NCI-H1436 (cell line): ENCODE measurements around the gene SP100.
"Not testable (repeated sequence)": the region's sequence is repeated elsewhere in the genome, so short reads cannot be mapped to it uniquely, and the experiment has no call there.

Experiments used
- DNase-seq: peaks from one replicate; lab custom pipeline; 2025; lab: John Stamatoyannopoulos, UW

SP100 gene

DNA sequence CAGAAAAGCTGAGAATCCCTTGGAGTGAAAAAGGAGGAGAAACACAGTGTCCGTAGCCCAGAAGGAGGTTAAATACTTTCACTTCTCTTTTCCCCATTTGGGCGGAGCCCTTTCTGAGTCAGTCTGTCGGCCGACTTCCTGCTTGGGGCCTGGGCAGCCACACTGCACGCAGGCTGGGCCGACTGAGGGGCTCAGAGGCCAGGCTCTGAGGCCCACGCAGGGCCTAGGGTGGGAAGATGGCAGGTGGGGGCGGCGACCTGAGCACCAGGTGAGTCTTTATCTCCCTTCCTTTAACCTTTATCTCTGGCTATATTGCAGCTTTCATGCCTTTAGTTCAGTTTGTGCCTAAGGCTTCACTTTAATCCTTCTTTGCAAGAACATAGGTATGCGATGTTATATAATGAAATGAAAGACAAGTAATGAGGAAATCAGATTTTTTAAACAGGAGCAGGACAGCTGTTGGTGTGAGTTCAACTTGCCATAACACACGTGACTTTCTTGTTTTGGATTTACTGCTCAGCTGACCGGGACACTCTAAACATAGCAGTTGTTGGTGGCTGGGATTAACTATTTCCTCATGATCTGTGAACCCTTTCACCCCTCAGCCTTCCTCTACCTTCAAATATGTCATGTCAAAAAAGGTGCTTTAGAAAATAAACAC, at the start of gene SP100:
Gene SP100, plus strand, starts transcription at position 141 of the 661 bp plus-strand sequence. Its CDS starts 96 bp downstream, at position 237.
- DNase-seq = no peak

DNA sequence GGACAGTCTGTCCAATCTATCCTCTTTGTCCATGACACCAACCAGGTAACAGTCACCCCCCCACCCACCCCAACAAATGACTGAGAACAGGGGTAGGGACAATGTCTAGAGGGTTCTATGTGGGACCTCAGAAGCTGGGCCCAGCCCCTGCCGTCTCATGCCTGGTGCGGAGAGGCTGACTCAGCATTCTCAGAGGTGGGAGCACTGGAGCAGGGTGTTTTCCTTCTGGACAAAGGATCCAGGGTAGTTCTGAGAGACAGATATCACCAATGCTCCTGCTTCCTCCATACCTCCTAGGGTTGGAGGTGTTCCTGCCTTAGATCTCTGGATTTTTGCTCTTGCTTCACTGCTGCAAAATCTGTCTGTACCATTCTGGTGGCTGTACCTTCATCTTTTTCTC, 33.9 kb upstream of the SP100 start:
- no peak for DNase-seq

- DNase-seq = no peak
Measured at GRCh38 chr2:230383453-230383852, 32.5 kb upstream of the SP100 start.

- no peak for DNase-seq
Measured at GRCh38 chr2:230384986-230385385, 31.0 kb upstream of the SP100 start.

- DNase-seq = no peak
Measured at GRCh38 chr2:230394301-230394700, 21.7 kb upstream of the SP100 start.

DNA sequence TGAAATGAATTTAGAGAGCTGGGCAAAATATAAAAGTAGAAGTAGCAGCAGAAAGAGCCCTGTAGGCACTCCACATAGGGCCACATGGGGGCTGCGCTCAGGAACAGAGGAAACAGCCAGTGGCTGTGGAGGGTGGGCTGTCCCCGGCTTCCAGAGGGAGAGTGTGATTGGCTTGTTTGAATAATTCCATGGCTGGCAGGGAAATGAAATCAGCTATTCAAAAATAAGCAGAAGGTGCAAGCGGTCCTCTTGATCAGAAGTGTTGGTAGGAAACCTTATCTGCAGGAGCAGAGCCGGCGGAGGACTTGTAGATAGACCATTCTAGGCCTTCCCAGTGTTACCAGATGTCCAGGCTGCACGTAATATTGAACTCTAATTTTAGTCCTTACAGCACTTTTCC, 17.3 kb upstream of the SP100 start:
- DNase-seq = not testable (repeated sequence)

DNA sequence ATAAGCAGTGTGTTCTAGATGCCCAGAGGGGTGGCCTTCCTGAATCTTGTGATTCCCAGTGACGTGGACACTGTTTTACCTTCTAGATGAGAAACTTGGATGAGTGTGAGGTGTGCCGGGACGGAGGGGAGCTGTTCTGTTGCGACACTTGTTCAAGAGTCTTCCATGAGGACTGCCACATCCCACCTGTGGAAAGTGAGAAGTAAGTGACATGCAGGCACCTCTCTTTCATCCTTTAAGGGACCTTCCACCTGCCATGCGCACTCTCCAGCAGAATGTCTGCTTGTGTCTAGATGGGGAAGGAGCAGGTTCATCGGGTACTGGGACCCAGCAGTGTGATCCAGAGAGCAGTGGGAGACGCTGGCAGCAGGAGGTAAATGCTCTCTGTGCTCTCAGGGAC, 16.0 kb upstream of the SP100 start:
- DNase-seq = no peak

DNA sequence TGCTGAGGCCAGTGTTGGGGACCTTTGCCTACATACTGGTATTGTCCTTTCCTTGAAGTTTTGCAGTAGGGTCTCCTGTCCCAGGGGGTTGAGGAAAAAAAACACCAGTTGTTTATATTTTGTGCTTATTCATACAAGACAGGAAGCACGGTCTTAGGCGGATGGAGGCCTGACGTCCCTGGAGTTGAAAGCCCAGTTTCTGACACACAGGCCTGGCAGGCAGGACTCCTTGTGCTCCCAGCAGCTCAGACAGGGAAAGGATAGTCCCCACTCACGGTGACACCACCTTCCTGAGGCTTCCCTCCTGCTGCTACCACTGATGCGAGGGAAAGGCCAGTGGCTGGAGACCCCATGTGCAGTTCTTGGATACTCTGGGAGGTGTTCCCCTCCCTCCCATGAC, 15.5 kb upstream of the SP100 start:
- no peak for DNase-seq

DNA sequence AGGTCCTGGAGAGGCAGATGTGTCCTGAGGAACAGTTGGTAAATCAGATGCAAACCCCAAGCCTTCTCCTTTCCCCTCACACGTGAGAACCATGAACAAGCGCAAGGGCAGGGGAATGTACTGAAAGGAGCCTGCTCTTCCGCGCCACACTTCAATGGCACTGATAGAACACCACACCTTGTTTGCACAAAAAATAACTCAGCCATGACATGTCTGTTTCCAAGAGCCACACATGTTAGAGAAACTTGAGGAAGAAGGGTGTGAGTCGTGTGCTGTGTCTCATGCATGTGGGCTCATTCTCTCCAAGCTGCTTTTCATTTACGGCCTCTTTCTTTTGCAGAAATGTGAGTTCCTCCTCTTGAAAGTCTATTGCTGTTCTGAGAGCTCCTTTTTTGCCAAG, 15.0 kb upstream of the SP100 start:
- DNase-seq = not testable (repeated sequence)

- DNase-seq = no peak
Measured at GRCh38 chr2:230403746-230404145, 12.3 kb upstream of the SP100 start.

DNA sequence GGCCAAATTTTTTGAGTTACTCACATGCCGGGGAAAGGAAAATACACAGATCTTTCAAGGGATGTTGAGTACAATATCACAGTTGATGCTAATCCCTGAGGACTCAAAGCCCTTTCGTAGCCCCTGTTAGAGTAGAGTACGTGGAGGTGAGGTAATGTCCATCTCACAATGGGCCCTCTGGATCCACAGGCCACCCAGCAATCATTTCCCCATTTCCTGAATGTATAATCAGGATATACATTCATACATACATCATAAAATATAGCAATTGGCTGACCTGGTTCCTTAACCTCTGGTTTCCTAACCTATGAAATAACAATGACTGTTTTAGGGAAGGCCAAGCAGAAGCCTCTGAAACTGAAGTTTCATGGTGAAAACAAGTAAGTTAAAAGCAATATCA, 10.2 kb upstream of the SP100 start:
- no peak for DNase-seq

DNA sequence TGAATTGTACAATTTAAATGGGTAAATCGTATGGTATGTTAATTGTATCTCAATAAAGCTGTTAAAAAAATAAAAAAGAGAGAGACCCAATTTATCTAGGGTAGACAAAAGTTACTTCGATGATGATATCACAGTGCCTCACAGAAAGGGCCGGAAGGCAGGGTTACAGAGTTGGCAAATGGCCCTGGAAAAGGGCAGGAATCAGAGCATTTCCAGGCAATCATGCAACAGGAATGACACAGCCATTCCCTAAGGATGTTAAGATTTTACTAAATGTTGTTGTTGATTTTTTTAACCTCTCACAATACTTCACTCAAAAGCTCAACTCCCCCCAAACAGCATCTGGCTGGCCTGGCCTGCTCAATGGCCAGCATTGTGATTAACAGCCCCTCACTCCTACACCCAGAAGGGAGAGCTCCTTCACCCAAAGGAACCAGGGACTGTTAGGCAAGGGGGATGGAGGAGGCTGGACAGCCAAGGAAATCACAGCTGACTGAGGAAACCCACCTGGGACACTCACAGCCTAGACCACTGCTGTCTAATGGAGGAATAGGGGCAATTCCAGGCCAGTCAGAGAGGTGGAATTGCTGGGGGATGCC, 7.7 kb upstream of the SP100 start:
- no peak for DNase-seq

GRCh38 chr2:230409316-230409715, 6.7 kb upstream of the SP100 start:
- not testable (repeated sequence) for DNase-seq

- no peak for DNase-seq
Measured at GRCh38 chr2:230410263-230410662, 5.7 kb upstream of the SP100 start.

- DNase-seq = no peak
Measured at GRCh38 chr2:230410861-230411569, 5.0 kb upstream of the SP100 start.

- DNase-seq = peak; percentile 2
Measured at GRCh38 chr2:230411570-230412370, 4.2 kb upstream of the SP100 start.

DNA sequence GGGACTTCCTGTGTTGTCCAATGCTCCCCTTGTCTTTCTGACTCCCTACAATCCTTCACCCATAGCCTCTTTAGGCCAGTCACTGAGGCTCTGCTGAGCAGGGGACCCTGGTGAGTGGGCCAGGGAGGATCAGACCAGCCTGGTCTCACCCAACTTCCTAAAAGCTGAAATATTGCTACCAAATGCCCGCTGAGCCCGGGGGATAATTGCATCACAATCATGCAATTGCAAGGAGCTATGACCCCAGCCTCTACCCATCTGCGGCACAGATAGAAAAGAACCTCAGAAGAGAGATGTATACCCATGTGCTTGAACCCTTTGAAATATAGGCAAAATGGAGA, 3.7 kb upstream of the SP100 start:
- DNase-seq = no peak

- no peak for DNase-seq
Measured at GRCh38 chr2:230412846-230413245, 3.2 kb upstream of the SP100 start.

GRCh38 chr2:230413479-230413878, 2.5 kb upstream of the SP100 start:
- DNase-seq = no peak

- no peak for DNase-seq
Measured at GRCh38 chr2:230414302-230414701, 1.7 kb upstream of the SP100 start.

GRCh38 chr2:230417436-230417835, 1.4 kb downstream of the SP100 start:
- DNase-seq = no peak

DNA sequence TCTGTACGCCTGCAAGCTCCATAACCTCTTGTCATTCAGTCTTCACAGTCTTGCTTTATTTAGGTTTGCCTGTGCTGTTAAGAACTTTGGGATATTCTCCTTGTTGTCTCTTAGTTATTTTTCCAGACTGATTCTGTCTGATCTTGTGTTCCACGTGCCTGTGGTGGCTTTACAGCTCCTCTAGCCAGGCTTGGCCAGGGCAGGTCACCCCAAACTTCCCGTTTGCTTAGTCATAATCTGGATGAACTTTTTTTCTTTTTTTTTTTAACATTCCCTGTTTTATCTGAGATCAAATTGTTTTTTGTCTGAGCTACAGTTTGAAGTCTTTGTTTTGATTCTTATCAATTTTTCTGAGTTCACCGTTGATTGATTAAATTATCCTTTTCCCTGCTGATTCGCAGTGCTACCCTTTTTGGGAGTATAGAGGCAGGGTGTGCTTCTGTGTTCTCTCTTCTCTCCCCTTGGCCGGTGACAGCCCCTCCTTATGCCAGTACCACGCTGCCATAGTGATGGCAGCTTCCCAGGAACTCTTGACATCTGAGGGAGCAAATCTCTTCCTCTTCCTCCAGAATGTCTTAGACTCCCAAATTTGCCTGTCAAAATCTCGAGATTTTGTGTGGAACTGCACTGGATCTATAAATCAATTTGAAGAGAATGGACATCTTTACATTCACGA, 2.5 kb downstream of the SP100 start:
- DNase-seq = no peak
